Osteoblast (primary cell): Measurements from ENCODE around the gene SLC27A6. TPM values are rescaled to one million over a fixed set of nuclear protein-coding genes. Genes with fewer than 3 reads are reported as not detected.
"Not testable (repeated sequence)": the region's sequence is repeated elsewhere in the genome, so short reads cannot be mapped to it uniquely, and the experiment has no call there.

Experiments used
- DNase-seq: peaks from one replicate; pipeline ENCODE4 v3.0.0; 2011; ENCODE audit warnings: low spot score, mixed read lengths; ENCODE audit not compliant: insufficient read length; ENCODE audit errors: missing footprints
- H2AFZ ChIP-seq: 2 replicates; pipeline ENCODE4 v1.6.0; 2011; ENCODE audit warnings: mild to moderate bottlenecking, low read length
- H3K27ac ChIP-seq: 2 replicates; pipeline ENCODE4 v1.5.1; 2011; ENCODE audit warnings: mild to moderate bottlenecking, low read depth, low read length, moderate library complexity
- H3K27me3 ChIP-seq: 2 replicates; pipeline ENCODE4 v1.6.0; 2012; ENCODE audit warnings: mild to moderate bottlenecking, control low read depth, inconsistent platforms, low read length, moderate library complexity; ENCODE audit not compliant: insufficient read depth
- H3K36me3 ChIP-seq: 2 replicates; pipeline ENCODE4 v1.5.1; 2011; ENCODE audit warnings: mild to moderate bottlenecking, low read length, control low read depth, moderate library complexity; ENCODE audit not compliant: insufficient read depth
- H3K4me1 ChIP-seq: 2 replicates; pipeline ENCODE4 v1.5.1; 2011; ENCODE audit warnings: mild to moderate bottlenecking, low read length, control low read depth, moderate library complexity; ENCODE audit not compliant: insufficient read depth
- H3K4me2 ChIP-seq: 2 replicates; pipeline ENCODE4 v1.6.0; 2011; ENCODE audit warnings: mild to moderate bottlenecking, low read length; ENCODE audit not compliant: insufficient read depth
- H3K4me3 ChIP-seq: fragments of 200-600 bp; sonication (generic); 3 replicates; pipeline ENCODE4 v1.5.1; 2012; ENCODE audit warnings: mild to moderate bottlenecking, low read length, inconsistent platforms; ENCODE audit not compliant: insufficient read depth
- H3K79me2 ChIP-seq: 2 replicates; pipeline ENCODE4 v1.6.0; 2012; ENCODE audit warnings: mild to moderate bottlenecking, low read length, control low read depth, inconsistent platforms; ENCODE audit not compliant: insufficient read depth
- H3K9me3 ChIP-seq: 2 replicates; pipeline ENCODE4 v1.5.1; 2011; ENCODE audit warnings: low read depth, low read length, control low read depth
- H4K20me1 ChIP-seq: 2 replicates; pipeline ENCODE4 v1.6.0; 2012; ENCODE audit warnings: mild to moderate bottlenecking, low read length, control low read depth; ENCODE audit not compliant: insufficient read depth
- CTCF ChIP-seq: IDR thresholded peaks from 2 replicates; pipeline ENCODE4 v1.5.1; 2011; ENCODE audit warnings: mild to moderate bottlenecking, low read depth, low read length, moderate library complexity; ENCODE audit errors: extremely low read depth
- total RNA-seq: library from RNA; depleted of rRNA; stranded (reverse); fragments of >200 nt; gene quantifications from 2 replicates; pipeline ENCODE4 v1.2.3, GENCODE V29; 2012

SLC27A6 gene
- total RNA-seq, 1 donor, result not detected

DNA sequence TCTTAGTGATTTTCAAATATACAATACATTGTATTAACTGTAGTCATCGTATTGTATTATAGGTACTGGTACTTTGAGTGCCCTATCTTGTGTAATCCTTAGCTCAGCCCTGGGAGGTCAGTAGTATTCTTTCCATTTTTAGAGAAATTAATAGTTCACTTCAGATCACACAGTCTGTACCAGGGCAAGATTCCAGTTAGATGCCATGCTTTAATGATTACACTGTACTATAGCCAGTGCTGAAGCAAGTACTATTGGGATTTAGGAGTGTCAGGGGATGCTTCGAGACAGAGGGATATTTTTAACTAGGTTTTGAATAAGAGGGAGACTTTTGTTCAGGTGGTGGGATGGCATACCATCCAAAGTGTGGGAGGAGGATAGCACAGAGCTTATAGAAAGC lies 41.0 kb upstream of the SLC27A6 start:
- Histone ChIP-seq H3K36me3 (no peaks in the 10 kb centered on the region), H4K20me1 (no peaks in the 10 kb centered on the region), H3K27ac (no peak overlapping the region), H3K27me3 (no peaks in the 10 kb centered on the region), H3K4me2 (no peak overlapping the region), H3K79me2 (no peaks in the 10 kb centered on the region), H2AFZ (no peak overlapping the region), H3K4me1 (no peaks in the 10 kb centered on the region), H3K9me3 (no peaks in the 10 kb centered on the region), H3K4me3 (no peak overlapping the region)
- no peak for TF ChIP-seq CTCF
- DNase-seq, result no peak

DNA sequence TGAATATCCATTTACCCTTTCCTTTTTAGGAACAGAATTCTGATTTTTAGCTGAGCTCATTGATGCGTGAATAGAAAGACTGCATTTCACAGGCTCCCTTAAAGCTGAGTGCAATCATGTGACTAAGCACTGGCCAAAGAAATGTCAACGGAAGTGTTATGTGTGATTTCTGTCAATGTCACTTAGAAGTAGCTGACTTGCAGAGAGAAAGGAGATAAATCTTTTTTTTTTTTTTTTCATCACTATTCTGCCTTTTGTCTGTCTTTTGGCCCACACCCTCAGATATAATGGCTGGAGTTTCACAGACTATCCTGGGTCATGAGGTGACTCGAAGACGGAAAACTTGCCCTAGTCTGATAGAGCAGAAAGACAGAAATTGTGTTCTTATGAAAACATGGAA lies 39.3 kb upstream of the SLC27A6 start:
- H2AFZ ChIP-seq, result no peak overlapping the region
- no peak for TF ChIP-seq CTCF
- H3K36me3 ChIP-seq, result no peaks in the 10 kb centered on the region
- no peak for DNase-seq
- H3K4me2 ChIP-seq, result no peak overlapping the region
- H3K4me1 ChIP-seq, result no peaks in the 10 kb centered on the region
- H4K20me1 ChIP-seq, result no peaks in the 10 kb centered on the region
- no peaks in the 10 kb centered on the region for H3K79me2 ChIP-seq
- no peaks in the 10 kb centered on the region for H3K9me3 ChIP-seq
- H3K27me3 ChIP-seq, result no peaks in the 10 kb centered on the region
- no peak overlapping the region for H3K27ac ChIP-seq
- H3K4me3 ChIP-seq, result no peak overlapping the region

- H4K20me1 ChIP-seq, result no peaks in the 10 kb centered on the region
- no peak for TF ChIP-seq CTCF
- no peak overlapping the region for H3K27ac ChIP-seq
- H3K79me2 ChIP-seq, result no peaks in the 10 kb centered on the region
- no peak overlapping the region for H3K4me3 ChIP-seq
- H3K4me1 ChIP-seq, result no peaks in the 10 kb centered on the region
- H2AFZ ChIP-seq, result no peak overlapping the region
- no peak overlapping the region for H3K4me2 ChIP-seq
- no peak for DNase-seq
- no peaks in the 10 kb centered on the region for H3K9me3 ChIP-seq
- no peaks in the 10 kb centered on the region for H3K27me3 ChIP-seq
- H3K36me3 ChIP-seq, result no peaks in the 10 kb centered on the region
Observed at GRCh38 chr5:128927644-128928043, 37.6 kb upstream of the SLC27A6 start.

DNA sequence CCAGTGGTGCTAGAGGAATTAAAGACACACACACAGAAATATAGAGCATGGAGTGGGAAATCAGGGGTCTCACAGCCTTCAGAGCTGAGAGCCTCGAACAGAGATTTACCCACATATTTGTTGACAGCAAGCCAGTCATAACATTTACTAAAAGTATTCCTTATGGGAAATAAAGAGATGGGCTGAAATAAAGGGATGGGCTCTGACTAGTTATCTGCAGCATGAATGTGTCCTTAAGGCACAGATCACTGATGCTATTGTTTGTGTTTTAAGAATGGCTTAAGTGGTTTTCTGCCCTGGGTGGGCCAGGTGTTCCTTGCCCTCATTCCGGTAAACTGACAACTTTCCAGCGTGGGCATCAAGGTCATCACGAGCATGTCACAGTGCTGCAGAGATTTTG lies 33.1 kb upstream of the SLC27A6 start:
- H3K79me2 ChIP-seq, H3K4me2 ChIP-seq, H3K4me1 ChIP-seq, DNase-seq, H3K36me3 ChIP-seq, H3K27ac ChIP-seq, H3K27me3 ChIP-seq, H2AFZ ChIP-seq, H4K20me1 ChIP-seq, H3K9me3 ChIP-seq, H3K4me3 ChIP-seq: not testable (repeated sequence)

DNA sequence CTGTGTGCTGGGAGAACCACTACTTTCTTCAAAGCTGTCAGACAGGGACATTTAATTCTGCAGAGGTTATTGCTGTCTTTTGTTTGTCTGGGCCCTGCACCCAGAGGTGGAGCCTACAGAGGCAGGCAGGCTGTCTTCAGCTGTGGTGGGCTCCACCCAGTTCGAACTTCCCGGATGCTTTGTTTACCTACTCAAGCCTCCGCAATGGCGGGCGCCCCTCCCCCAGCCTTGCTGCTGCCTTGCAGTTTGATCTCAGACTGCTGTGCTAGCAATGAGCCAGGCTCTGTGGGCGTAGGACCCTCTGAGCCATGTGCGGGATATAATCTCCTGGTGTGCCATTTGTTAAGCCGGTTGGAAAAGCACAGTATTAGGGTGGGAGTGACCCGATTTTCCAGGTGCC lies 22.2 kb upstream of the SLC27A6 start:
- H2AFZ ChIP-seq, H3K27me3 ChIP-seq, H3K27ac ChIP-seq, H3K4me1 ChIP-seq, H3K79me2 ChIP-seq, H3K36me3 ChIP-seq, DNase-seq, H3K4me3 ChIP-seq, H4K20me1 ChIP-seq, H3K4me2 ChIP-seq, H3K9me3 ChIP-seq: not testable (repeated sequence)
